Tongue (tissue), 2 donors: Measurements from ENCODE around the gene SELENOM. TPM values are rescaled to one million over a fixed set of nuclear protein-coding genes. Genes with fewer than 3 reads are reported as not detected.
A peak's percentile ranks its signal among the peaks of the same experiment; 100 is the strongest.
"Not testable (repeated sequence)": the region's sequence is repeated elsewhere in the genome, so short reads cannot be mapped to it uniquely, and the experiment has no call there.

Experiments
- DNase-seq: peaks from one replicate; pipeline ENCODE4 v3.0.0-alpha.2; 2015
- total RNA-seq: library from RNA; depleted of rRNA; stranded (reverse); fragments of >200 nt; gene quantifications from one replicate; pipeline ENCODE4 v1.2.3, GENCODE V29; 2014

Gene SELENOM
- total RNA-seq, 1 donor from 2014 or later, result 67.7 TPM

- no peak for DNase-seq
Observed at GRCh38 chr22:31090217-31091085, 16.9 kb downstream of the SELENOM start.

- peak; percentile 61 for DNase-seq
Observed at GRCh38 chr22:31089160-31090100, 17.9 kb downstream of the SELENOM start.

- no peak for DNase-seq
Observed at GRCh38 chr22:31088233-31088986, 19.0 kb downstream of the SELENOM start.

GRCh38 chr22:31087744-31088215 lies 19.6 kb downstream of the SELENOM start:
- DNase-seq, result no peak

GRCh38 chr22:31086703-31087330 lies 20.6 kb downstream of the SELENOM start:
- DNase-seq, result no peak

DNA sequence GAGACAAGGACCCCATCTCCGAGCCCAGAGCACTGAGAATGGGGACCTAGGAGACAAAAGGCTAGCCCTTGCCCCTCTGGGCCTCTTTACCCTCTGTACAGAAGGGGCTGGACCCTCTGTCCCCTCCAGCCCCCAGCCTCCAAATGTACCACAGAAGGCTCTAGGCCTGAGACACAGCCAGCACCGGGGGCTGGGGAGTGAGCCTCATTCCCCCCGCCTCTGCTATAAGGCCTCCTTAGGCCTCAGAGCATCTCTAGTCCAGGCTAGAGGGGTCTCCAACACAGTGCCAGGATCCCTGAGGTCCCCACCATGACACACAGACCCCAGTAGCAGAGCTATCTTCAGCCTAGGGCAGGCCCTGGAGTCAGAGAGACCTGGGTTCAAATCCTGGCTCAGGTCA lies 21.4 kb downstream of the SELENOM start:
- no peak for DNase-seq

DNA sequence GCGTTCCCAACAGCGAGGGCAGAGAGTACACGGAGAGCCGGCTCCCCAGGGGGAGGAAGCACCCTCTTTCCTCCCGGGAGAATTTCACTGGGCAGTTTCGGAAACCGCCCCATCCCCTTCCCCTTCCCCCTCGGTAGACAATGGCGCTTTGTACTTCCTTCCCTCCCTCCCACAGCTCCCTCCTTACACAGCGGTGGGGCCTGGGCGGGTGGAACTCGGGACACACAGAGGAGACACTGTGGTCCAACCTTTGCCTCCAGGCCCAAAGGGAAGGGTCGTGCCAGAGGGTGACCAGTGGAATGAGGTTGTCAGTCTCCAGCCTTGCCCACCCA lies 21.9 kb downstream of the SELENOM start:
- DNase-seq, result no peak

DNA sequence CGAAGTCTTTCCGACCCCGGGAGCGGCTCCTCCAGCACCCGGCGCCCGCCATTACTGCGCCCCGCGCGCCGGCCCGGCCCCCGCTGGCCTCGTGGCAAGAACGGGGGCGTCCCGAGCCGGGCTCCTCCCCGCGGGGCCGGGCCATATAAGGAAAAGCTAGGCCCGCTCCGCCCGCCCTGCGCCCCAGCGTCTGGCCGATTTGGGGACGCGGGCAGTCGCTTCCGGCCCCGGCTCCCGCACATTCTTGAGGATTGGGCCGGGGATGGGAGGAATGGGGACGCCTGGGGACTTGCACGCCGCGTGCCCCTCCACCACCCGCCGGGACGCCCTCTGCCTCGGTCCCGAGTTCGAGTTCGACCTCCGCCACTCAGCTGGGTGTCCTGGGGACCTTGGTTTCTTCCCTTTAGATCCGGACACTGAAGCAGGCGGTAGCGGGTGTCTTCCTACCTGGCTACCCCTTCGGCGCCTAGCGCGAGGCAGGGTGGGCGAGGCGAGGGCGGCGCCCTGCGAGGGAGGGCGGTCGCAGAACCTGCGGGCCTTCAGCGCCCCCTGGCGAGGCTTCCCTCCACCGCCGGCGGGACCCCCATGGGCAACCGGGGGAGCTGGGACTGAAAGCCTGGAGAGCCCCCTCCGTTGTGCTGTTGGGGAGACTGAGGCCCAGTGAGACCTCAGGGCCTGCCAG lies 22.4 kb downstream of the SELENOM start:
- DNase-seq, result peak; percentile 93

DNA sequence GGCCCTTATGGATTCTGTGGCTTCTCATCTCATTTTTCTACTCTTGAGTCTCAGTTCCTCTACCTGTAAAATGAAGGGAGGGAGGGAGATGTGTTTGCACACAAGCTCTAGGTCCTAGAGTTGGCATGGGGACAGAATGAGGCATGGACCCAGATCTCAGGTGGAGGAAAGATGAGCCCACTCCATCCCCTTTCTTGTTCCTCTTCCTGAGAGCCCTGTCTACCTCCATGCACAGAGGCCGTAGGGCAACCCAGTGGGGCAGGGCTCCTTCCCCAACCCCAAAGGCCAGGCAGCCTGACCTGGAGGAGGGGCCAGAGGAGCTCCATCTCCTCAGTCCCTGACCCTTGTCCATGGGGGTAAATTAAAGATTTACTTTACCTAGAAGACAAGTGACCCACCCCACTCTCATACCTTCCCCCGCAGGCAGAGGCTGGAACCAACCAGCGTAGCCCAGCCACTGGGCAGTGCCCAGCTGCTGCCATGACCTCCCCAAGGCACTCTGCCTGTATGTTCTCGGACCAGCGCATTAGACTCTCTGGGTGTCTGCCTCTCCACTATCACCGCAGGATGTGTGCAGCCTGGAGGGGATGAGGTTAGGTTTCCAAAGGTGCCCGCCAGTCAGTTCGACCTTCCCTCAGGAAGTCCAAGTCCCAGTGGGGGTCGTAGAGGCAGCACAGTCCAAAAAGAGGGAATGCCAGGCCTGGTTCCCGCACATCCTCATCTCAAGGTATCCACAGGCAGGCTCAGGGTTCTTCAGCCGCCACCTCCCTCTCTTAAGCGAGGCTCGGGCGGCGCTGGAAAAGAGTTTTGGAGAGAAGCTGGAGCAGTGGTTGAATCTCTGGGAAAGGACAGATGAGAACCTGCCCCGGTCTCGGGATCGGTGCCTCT lies 23.2 kb downstream of the SELENOM start:
- no peak for DNase-seq

GRCh38 chr22:31083377-31083768 lies 24.0 kb downstream of the SELENOM start:
- DNase-seq, result no peak

DNA sequence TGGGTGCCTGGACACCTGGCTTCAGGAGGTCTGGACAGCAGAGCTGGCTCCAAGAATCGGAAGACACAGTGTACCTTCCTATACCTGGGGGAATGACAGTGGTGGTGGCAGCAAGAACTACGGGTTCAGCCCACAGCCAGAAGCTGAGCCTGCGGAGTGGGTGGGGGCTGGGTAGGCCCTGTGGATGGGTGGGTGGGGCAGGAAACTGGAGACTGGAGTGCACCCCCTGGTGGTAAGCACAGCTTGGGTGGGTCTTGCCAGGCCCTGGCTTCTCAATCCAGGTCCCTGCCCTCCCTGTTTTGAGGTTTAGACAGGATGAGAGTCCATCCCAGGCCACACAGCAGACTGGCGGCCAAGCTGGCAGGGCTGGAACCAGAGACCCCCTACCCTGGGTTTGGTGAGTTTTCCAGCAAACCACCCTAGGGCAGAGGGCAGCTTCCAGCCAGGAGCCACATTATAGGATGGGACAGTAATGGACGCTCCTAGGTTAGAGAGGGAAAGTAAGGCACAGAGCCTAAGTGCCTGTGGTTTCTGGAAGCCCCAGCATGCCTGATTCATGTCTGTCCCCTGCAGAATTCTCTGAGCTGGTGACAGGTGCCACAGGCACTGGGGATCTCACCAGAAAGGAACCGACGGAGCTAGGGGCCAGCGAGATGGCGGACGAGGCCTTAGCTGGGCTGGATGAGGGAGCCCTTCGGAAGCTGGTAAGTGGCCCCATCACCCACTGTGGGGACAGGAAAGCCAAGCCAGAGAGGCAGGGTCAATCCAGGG lies 24.6 kb downstream of the SELENOM start:
- DNase-seq, result no peak

GRCh38 chr22:31081963-31082605 lies 25.3 kb downstream of the SELENOM start:
- no peak for DNase-seq

GRCh38 chr22:31080848-31081649 lies 26.3 kb downstream of the SELENOM start, which contains the start of gene SMTN:
Gene SMTN, plus strand, starts transcription at chr22:31081318. Its CDS starts 1,941 bp downstream, at chr22:31083259.
- DNase-seq, result peak; percentile 98

GRCh38 chr22:31080164-31080847 lies 27.1 kb downstream of the SELENOM start:
- peak; percentile 40 for DNase-seq

GRCh38 chr22:31079095-31079642 lies 28.2 kb downstream of the SELENOM start:
- no peak for DNase-seq

DNA sequence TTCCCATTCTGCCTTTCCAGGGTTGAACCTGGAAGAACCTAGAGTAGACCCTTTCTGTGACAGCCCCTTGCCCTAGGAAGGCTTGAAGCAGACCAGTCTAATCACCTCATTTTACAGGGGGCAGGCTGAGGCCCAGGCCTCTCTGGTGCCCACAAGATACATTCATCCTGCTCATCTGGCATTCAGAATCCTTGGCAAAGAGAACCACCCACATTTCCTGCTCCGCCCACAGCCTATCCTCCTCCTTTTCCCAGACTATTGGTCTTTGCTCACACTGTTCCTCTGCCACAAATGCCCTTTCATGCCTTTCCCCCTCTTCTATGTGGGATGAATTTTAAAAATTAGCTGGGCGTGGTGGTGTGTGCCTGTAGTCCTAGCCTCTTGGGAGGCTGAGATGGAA lies 29.0 kb downstream of the SELENOM start:
- not testable (repeated sequence) for DNase-seq

DNA sequence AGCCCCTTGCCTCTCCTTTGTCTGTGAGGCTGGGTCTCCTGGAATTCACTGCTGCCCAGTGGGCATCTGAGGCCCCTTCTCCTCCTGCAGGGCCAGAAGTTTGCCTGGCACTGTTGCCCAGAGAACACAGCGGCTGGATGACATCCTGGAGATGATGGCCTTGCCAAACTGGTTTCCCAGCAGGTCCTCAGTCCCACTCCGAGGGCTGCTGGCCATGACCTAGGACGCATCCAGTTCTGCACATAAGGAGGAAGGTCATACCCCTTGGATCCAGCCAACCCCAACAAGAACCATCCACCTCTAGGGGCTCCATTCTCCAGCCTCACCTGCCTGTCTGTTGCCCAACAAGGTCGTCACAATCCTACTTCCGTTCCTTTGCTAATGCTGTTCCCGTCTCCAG lies 29.7 kb downstream of the SELENOM start:
- no peak for DNase-seq
